Heart left ventricle (tissue), 16 donors: ENCODE results near the gene MYL4. TPM values are rescaled to one million over a fixed set of nuclear protein-coding genes. Genes with fewer than 3 reads are reported as not detected.

Source experiments
- ATAC-seq, 4 donors: fragments of 200-7000 bp; cut with Tn5 transposase; one replicate each; pipeline ENCODE4 v1.9.1; 2020 to 2022; ENCODE audit warnings: moderate library complexity in 4 of 4, mild to moderate bottlenecking in 3 of 4, moderate number of reproducible peaks in 1 of 4
- DNase-seq, 5 donors: peaks; one replicate each; pipeline ENCODE4 v3.0.0-alpha.2; 2020
- H3K27ac ChIP-seq, 12 donors: fragments of 200-600 bp; sonication (generic) in 4 of 12; one replicate each; pipeline versions ENCODE4 v1.5.0 to v1.8.0; 2016 to 2022; ENCODE audit warnings: mild to moderate bottlenecking in 2 of 12
- H3K27me3 ChIP-seq, 9 donors: fragments of 200-600 bp; sonication (generic) in 2 of 9; one replicate each; pipeline versions ENCODE4 v1.5.1 to v1.8.0; 2016 to 2022; ENCODE audit warnings: mild to moderate bottlenecking in 3 of 9
- H3K36me3 ChIP-seq, 9 donors: fragments of 200-600 bp; sonication (generic) in 2 of 9; one replicate each; pipeline versions ENCODE4 v1.5.0 to v1.8.0; 2018 to 2022; ENCODE audit warnings: mild to moderate bottlenecking in 2 of 9
- H3K4me1 ChIP-seq, 12 donors: fragments of 200-600 bp; sonication (generic) in 4 of 12; one replicate each; pipeline versions ENCODE4 v1.5.0 to v1.8.0; 2016 to 2022; ENCODE audit warnings: mild to moderate bottlenecking in 3 of 12
- H3K4me3 ChIP-seq, 12 donors: fragments of 200-600 bp; sonication (generic) in 4 of 12; one replicate each; pipeline versions ENCODE4 v1.5.0 to v1.8.0; 2017 to 2022; ENCODE audit warnings: mild to moderate bottlenecking in 9 of 12, moderate library complexity in 4 of 12
- H3K9me3 ChIP-seq, 12 donors: fragments of 200-600 bp; sonication (generic) in 4 of 12; one replicate each; pipeline versions ENCODE4 v1.5.0 to v1.8.0; 2016 to 2022; ENCODE audit warnings: mild to moderate bottlenecking in 1 of 12
- POLR2A ChIP-seq, 2 donors: fragments of 450-650 bp; IDR thresholded peaks; one replicate each; pipeline ENCODE4 v1.6.1; 2017; ENCODE audit warnings: antibody characterized with exemption in 2 of 2, mild to moderate bottlenecking in 2 of 2, moderate library complexity in 2 of 2
- whole genome bisulfite sequencing, 4 donors: extraction: QIAGEN DNeasy Blood & Tissue Kit in 2 of 4; methylation state at CpG; one replicate each; pipeline versions ENCODE4 v1.1.5 to v1.1.7; 2013 to 2018; 5-methylcytosine and 5-hydroxymethylcytosine counted together
- intact Hi-C, 10 donors: fragments of 100-400 bp; cut with DNase I; formaldehyde crosslinking; loops; one replicate each; pipeline versions ENCODE4 v1.11.1 to v1.14.2; 2022
- polyA plus RNA-seq, 2 donors: library from polyadenylated mRNA; stranded (reverse); fragments of 200-250 nt; gene quantifications; one replicate each; pipeline ENCODE4 v1.2.3, GENCODE V29; 2013
- total RNA-seq, 9 donors: library from RNA; depleted of rRNA in 2 of 9; stranded (reverse); fragments of >200 nt in 2 of 9; fragmentation: NEBNext Ultra II Directional in 3 of 9; extraction: Animal tissue kit (Norgen Biotek cat#: 25700) in 3 of 9; gene quantifications; one replicate each; pipeline versions ENCODE4 v1.1.0 to v1.2.4, GENCODE V29; 2016 to 2023
- TF ChIP-seq, protein P1 (sequence below), 12 donors: fragments of 200-600 bp; sonication (generic) in 4 of 12; IDR thresholded peaks; one replicate each; pipeline versions ENCODE4 v1.5.0 to v1.8.0; 2018 to 2022; ENCODE audit warnings: antibody characterized with exemption in 12 of 12, mild to moderate bottlenecking in 5 of 12
- donor health status: ischemic (EF 13 %, LVEDD 7.1; RV severe dilation, severe dysfunction).
- donor health status: healthy with polysubstance abuse.
- donor health status: DM: no; HTN: yes; CAD: no.
- donor health status: DM: no; HTN: no; CAD: no.
- donor health status: ischemic (EF 25% LVEDD 6.9; RV normal size, moderate dysfunction).
- donor health status: ischemic (EF 25% LVEDD 5.7; RV mildly dilated, moderate dysfunction).
- donor health status: healthy.
- donor health status: DM: yes; HTN: yes; CAD: no.
- donor health status: ischemic (EF 35%, LVEDD 5.7; RV mildly dilated, moderate dysfunction).
- donor health status: nonischemic (EF 11% LVEDD 7.7; RV severe dilation, severe dysfunction).
- donor health status: DM: yes; HTN: yes; CAD: no.
- donor health status: PGD.
- donor health status: ischemic (EF 29% LVEDD 5.4; RV normal size, mild dysfunction).
- donor health status: nonischemic (EF 23%, LVEDD 6.1; RV moderate dilation, normal function).

The MYL4 gene
- total and polyA plus RNA-seq, 11 donors: 24.9 to 750 (median 69.0) TPM

DNA sequence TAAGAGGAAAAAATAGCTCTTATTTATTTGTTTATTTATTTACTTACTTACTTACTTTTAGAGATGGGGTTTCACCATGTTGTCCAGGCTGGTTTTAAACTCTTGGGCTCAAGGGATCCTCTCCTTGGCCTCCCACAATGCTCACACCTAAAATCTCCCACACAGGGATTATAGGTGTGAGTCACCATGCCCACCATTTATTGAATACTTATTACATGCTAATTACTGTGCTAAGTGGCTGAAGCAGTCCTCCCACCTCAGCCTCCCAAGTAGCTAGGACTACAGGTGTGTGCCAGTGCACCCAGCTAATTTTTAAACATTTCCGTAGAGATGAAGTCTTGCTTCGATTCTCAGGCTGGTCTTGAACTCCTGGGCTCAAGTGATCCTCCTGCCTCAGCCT is 33.5 kb downstream of the MYL4 start:
- Histone ChIP-seq H3K4me1 (peaks cover 4 to 30% (median 16%) of the 10 kb centered on the region in 12 donors), H3K9me3 (no peaks in the 10 kb centered on the region), H3K27me3 (no peaks in the 10 kb centered on the region), H3K4me3 (no peak overlapping the region), H3K27ac (no peak overlapping the region), H3K36me3 (no peaks in the 10 kb centered on the region)
- 98 to 100% (median 99%) methylated on average over 2 of the region's 2 CpGs for WGBS, 4 donors
- no peak for DNase-seq
- TF ChIP-seq, protein P1, sequence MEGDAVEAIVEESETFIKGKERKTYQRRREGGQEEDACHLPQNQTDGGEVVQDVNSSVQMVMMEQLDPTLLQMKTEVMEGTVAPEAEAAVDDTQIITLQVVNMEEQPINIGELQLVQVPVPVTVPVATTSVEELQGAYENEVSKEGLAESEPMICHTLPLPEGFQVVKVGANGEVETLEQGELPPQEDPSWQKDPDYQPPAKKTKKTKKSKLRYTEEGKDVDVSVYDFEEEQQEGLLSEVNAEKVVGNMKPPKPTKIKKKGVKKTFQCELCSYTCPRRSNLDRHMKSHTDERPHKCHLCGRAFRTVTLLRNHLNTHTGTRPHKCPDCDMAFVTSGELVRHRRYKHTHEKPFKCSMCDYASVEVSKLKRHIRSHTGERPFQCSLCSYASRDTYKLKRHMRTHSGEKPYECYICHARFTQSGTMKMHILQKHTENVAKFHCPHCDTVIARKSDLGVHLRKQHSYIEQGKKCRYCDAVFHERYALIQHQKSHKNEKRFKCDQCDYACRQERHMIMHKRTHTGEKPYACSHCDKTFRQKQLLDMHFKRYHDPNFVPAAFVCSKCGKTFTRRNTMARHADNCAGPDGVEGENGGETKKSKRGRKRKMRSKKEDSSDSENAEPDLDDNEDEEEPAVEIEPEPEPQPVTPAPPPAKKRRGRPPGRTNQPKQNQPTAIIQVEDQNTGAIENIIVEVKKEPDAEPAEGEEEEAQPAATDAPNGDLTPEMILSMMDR (IDR thresholded peaks at IDR 0.05): no peak
- TF ChIP-seq POLR2A (IDR thresholded peaks at IDR 0.05): no peak
- intact Hi-C loops: loop anchor here in 1 of 10 donors (5.0 kb wide), 1 partner anchor 35 kb away; no protein-coding TSS in a partner anchor
- ATAC-seq: no peak

DNA sequence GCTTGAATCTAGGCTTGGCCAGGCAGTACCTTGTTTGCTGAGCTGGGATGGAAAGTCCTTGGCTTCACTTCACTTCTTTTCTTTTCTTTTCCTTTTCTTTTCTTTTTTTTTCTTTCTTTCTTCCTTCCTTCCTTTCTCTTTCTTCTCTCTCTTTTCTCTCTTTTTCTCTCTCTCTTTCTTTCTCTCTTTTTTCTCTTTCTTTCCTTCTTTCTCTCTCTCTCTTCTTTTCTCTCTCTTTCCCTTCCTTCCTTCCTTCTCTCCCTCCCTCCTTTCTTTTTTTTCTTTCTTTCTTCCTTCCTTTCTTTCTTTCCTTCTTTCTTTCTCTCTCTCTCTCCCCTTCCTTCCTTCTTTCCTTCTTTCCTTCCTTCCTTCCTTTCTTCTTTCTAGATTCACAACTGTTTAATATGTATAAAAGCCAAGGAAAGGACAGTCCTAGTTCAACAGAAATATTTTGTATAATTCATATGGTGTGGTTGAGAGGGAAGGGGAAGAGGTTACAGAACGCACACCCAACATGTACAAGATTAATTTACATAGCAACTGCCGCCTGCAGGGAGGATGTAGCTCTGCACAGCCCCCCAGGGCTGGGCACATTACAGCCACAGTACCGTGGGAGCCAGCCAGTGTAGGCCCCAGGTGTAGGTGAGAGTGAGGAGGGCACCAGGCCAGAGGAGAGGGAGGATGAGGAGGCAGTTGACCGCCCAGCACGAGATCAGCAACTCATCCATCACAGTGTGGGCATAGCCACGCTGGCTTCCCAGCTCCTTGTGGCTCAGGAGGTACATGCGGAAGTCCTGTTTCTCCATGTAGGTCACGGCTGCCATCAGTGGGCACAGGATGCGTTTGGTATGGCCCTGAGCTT is 34.8 kb downstream of the MYL4 start:
- H3K4me3 ChIP-seq: no peak overlapping the region
- DNase-seq: no peak
- no peaks in the 10 kb centered on the region for H3K36me3 ChIP-seq
- no peaks in the 10 kb centered on the region for H3K9me3 ChIP-seq
- ATAC-seq: no peak
- H3K27ac ChIP-seq: peak overlapping the region in 2 of 12 donors; percentile 6 to 57
- no peaks in the 10 kb centered on the region for H3K27me3 ChIP-seq
- H3K4me1 ChIP-seq: peaks cover 4 to 30% (median 16%) of the 10 kb centered on the region in 12 donors
- intact Hi-C loops: loop anchor here in 1 of 10 donors (5.0 kb wide), 1 partner anchor 33 kb away; no protein-coding TSS in a partner anchor
- TF ChIP-seq, protein P1 (IDR thresholded peaks at IDR 0.05): no peak
- no peak for TF ChIP-seq POLR2A (IDR thresholded peaks at IDR 0.05)
- WGBS, 4 donors: 86 to 91% (median 89%) methylated on average over 9 of the region's 9 CpGs

DNA sequence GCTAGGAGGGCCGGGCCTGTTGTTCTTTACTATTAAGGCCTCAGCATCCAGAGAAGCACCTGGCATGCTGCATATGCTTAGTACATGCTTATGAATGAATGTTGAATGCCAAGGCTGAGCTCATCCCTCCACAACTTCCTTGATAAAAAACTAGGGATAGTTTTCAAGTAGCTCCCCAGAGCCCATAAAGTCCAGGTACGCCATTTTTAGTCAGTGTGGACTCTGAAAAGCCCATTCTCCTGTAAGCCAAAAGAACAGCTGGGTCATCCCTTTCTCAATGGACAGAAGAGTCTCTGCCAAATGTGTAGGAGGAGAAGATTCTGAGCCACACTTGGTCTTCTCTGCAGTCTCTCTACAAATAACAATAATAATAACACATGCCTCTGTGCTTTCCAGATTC is 35.5 kb downstream of the MYL4 start:
- 72 to 97% (median 82%) methylated on average over 2 of the region's 2 CpGs for WGBS, 4 donors
- no peaks in the 10 kb centered on the region for H3K27me3 ChIP-seq
- TF ChIP-seq, protein P1 (IDR thresholded peaks at IDR 0.05): no peak
- TF ChIP-seq POLR2A (IDR thresholded peaks at IDR 0.05): no peak
- H3K4me3 ChIP-seq: no peak overlapping the region
- H3K4me1 ChIP-seq: peaks cover 3 to 23% (median 12%) of the 10 kb centered on the region in 12 donors
- H3K27ac ChIP-seq: peak overlapping the region in 2 of 12 donors; percentile 27 to 57
- DNase-seq (no peak), ATAC-seq (peak in 3 of 4 donors; percentile 8 to 66 (median 36))
- intact Hi-C loops: loop anchor here in 1 of 10 donors (5.0 kb wide), 1 partner anchor 33 kb away; no protein-coding TSS in a partner anchor
- no peaks in the 10 kb centered on the region for H3K9me3 ChIP-seq
- no peaks in the 10 kb centered on the region for H3K36me3 ChIP-seq

DNA sequence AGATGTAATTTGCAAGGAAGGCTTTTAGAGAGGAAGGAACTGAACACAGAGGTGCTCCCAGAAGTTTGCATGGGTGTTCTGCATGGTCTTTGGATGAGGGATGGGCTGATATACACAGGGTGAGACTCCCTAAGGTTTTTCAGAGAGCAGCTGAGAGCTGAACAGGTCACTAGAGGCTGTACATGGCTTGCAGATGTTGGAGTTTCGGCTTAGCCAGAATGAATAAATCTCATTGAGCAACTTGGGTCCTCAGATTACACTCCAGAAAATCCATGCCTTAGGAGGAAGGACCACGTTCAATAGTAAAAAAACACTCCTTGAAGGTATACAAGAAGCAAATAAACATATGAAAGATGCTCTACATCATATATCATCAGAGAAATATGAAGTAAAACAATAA is 37.0 kb downstream of the MYL4 start:
- intact Hi-C loops: no loop called here
- Histone ChIP-seq H3K9me3 (no peaks in the 10 kb centered on the region), H3K27ac (peak overlapping the region in 1 of 12 donors; percentile 32), H3K4me3 (no peak overlapping the region), H3K36me3 (no peaks in the 10 kb centered on the region), H3K4me1 (peaks cover 0 to 10% (median 0%) of the 10 kb centered on the region in 12 donors), H3K27me3 (no peaks in the 10 kb centered on the region)
- TF ChIP-seq, protein P1 (IDR thresholded peaks at IDR 0.05): no peak
- no peak for TF ChIP-seq POLR2A (IDR thresholded peaks at IDR 0.05)
- DNase-seq (no peak), ATAC-seq (peak in 2 of 4 donors; percentile 20 to 42)
- WGBS, 4 donors: 75 to 88% (median 84%) methylated on average over 2 of the region's 2 CpGs
